ENCODE results near the gene NSMCE1.
"Not testable (repeated sequence)": the region's sequence is repeated elsewhere in the genome, so short reads cannot be mapped to it uniquely, and the experiment has no call there.

The NSMCE1 gene

DNA sequence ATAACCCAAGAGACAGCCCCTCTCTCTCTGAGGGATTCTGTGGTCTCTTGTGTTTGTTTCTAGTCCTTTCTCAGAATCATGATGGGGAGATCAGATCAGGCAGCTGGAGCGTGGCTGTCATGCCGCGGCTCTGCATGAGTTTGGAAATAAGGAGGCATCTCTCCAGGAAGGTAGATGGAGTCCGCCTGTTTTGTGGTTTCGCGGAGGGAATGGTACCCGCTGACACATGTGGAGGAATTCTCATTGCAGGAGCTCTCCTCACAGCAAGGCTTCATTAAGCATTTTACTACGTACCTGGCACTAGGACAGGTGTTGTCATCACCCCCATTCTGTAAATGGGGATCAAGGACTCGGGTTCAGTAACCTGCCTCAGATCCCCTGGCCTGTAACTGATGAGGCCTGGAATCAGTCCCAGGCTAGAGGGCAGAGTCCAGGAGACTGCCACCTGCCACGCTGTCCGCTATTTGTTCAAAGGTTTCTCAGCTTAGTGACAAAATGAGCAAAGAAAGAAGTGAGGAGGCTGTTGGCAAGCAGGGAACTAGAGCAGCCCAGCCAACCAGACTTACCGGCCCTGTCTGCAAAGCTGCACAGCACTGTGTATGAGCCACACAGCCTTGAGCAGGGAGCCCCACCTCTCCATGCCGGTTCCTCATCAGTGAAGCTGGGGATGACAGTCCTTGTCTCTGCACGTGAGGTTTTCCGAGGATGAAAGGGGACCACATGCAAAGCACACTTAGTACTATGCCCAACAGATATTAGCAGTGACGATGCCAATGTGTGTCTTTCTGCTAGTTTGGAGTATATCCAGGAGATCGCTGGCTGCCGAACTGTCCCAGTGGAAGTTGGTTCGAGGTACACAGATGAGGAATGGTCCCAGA lies 54.2 kb downstream of the NSMCE1 start:
- DNase-seq, result no peak

DNA sequence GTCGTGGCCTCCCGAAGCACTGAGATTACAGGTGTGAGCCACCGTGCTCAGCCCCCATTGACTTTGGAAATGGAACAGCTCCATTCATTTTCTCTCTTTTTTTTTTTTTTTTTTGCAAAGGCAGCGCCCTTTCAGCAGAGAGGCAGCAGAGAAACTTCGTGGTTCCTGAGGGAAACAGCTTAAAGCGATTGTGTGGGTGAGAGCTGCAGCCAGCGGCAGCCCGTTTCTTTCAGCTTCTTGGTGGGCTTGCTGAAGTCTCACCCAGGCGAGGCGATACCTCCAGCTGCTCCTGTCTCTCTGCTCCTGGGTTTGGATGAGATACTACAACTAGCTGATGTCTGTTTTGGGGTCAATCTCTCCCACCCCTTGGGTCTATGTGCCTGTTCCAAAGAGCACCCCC lies 57.5 kb downstream of the NSMCE1 start:
- DNase-seq, result no peak

DNA sequence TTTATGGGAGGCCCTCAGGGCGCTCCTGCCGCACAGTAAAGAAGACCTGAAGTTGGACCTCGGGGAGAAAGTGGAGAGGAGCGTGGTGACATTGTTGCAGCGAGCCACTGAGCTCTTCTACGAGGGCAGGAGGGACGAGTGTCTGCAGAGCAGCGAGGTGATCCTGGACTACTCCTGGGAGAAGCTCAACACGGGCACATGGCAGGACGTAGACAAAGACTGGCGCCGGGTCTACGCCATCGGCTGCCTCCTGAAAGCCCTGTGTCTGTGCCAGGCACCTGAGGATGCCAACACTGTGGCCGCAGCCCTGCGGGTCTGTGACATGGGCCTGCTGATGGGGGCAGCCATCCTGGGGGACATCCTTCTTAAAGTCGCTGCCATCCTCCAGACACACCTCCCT lies 58.4 kb downstream of the NSMCE1 start:
- no peak for DNase-seq

- no peak for DNase-seq
Measured at GRCh38 chr16:27209591-27209990, 59.0 kb downstream of the NSMCE1 start.

DNA sequence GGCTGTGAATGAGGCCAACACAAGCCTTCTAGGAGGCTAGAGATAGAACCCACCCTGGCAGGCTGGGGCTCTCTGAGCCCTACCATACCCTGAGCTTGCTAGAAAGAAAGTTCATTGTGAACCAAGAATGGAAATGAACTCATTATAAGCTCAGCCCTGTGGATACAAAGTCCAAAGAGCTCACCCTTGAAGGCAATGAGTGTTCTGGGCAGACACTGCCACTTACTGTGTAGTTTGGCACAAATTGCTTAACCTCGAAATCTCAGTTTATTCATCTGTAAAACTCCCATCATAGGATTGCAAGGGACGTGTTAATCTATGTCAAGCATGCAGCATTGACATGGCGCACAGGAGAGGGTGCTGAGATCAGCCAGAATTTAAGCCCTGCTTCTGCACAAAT lies 59.8 kb downstream of the NSMCE1 start:
- DNase-seq, result no peak

GRCh38 chr16:27208081-27208680 lies 60.4 kb downstream of the NSMCE1 start:
- no peak for DNase-seq

DNA sequence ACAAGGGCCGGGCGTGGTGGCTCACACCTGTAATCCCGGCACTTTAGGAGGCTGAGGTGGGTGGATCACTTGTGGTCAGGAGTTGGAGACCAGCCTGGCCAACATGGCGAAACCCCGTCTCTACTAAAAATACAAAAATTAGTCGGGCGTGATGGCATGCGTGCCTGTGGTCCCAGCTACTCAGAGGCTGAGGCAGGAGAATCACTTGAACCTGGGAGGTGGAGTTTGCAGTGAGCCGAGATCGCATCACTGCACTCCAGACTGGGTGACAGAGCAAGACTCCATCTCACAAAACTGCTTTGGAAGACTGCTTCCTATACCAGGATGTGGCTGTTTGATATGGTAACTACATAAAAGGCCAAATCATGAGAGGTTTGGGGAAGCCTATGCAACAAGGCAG lies 61.5 kb downstream of the NSMCE1 start:
- DNase-seq, result not testable (repeated sequence)

GRCh38 chr16:27205423-27206065 lies 63.0 kb downstream of the NSMCE1 start:
- no peak for DNase-seq

GRCh38 chr16:27204312-27204915 lies 64.2 kb downstream of the NSMCE1 start:
- no peak for DNase-seq

- DNase-seq, result peak; percentile 100
Measured at GRCh38 chr16:27203507-27204311, 64.9 kb downstream of the NSMCE1 start, which contains the start of gene KDM8. Gene KDM8, plus strand, starts transcription at chr16:27203526. Its CDS starts 6,598 bp downstream, at chr16:27210124.

DNA sequence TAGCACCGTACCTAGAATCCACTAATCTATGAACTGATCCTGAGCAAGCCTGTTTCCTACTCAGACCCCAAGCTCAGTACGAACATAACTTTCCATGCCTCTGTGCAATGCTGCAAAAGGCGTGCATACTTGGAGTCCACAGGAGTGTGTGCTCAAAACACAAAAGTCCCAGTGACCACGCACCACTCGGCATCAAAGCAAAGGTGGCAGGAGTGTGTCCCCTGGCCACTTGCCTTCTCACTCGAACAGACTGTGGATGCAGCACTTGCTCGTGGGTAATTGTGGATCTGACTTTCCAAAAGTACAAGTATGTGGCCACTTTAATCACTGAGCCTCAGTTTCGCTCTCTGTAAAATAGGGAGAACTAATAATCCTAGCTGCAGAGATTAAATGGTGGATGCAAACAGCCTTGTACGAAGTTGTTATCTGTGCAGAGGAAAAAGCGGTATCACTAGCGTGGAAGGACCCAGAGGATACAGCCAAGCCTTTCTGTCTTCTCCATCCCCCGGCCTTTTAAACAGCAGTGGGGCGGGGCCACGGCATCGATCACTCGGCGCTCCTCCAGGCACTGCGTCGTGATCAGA lies 65.6 kb downstream of the NSMCE1 start:
- DNase-seq, result peak; percentile 93

GRCh38 chr16:27200914-27201313 lies 67.7 kb downstream of the NSMCE1 start:
- DNase-seq, result not testable (repeated sequence)

GRCh38 chr16:27199736-27200135 lies 68.8 kb downstream of the NSMCE1 start:
- peak; percentile 42 for DNase-seq

GRCh38 chr16:27199235-27199586 lies 69.4 kb downstream of the NSMCE1 start:
- no peak for DNase-seq

- DNase-seq, result no peak
Measured at GRCh38 chr16:27198451-27199234, 69.9 kb downstream of the NSMCE1 start.

GRCh38 chr16:27197004-27197403 lies 71.6 kb downstream of the NSMCE1 start:
- DNase-seq, result no peak

GRCh38 chr16:27195941-27196595 lies 72.5 kb downstream of the NSMCE1 start:
- peak; percentile 69 for DNase-seq

- no peak for DNase-seq
Measured at GRCh38 chr16:27195076-27195741, 73.4 kb downstream of the NSMCE1 start.

GRCh38 chr16:27193300-27193990 lies 75.1 kb downstream of the NSMCE1 start:
- no peak for DNase-seq

All from CD4-positive, alpha-beta T cell treated with Interleukin-6 for 4 hours (primary cell).